Fibroblast of skin of abdomen (primary cell): ENCODE results near the gene FLT3.
"Not testable (repeated sequence)": the region's sequence is repeated elsewhere in the genome, so short reads cannot be mapped to it uniquely, and the experiment has no call there.

Experiments used
- DNase-seq: peaks from one replicate; pipeline ENCODE4 v3.0.0-alpha.2; 2013

Gene FLT3

DNA sequence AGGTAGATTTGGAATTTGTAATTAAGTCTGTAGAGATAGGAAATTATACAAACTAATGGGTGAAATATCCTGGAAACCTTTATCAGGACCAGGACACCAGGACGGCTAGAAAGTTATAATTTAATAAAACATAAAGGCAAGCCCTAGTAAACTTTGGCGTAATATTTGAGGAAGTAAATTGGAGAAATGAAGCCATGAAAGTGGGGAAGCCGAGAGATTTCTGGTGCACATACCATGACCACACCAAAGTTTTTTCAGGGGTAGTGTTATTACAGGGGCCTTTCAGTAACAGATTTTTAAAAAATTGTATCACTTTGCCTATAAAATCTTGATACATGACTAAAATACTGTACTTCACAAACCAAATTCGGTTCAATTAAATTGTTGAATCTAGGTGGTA is 57.2 kb downstream of the FLT3 start:
- DNase-seq, result no peak

DNA sequence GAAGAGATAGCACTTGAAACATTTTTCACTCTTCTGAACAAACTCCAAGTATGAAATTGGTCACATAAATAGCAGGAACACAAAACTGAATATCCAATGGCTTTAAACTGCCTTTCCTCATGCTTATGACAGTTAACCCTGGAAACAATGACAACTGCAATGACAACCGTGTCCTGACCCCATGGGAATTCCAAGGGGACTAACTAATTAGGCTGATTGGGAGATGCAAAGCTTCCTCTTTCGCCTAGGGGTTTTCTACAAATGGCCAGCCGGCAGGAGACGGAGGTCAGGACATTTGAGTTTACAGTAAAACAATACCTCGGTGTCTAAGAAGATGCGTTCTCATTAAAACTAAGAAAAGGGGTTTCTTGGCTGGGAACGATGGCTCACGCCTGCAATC is 58.9 kb downstream of the FLT3 start:
- DNase-seq, result no peak

DNA sequence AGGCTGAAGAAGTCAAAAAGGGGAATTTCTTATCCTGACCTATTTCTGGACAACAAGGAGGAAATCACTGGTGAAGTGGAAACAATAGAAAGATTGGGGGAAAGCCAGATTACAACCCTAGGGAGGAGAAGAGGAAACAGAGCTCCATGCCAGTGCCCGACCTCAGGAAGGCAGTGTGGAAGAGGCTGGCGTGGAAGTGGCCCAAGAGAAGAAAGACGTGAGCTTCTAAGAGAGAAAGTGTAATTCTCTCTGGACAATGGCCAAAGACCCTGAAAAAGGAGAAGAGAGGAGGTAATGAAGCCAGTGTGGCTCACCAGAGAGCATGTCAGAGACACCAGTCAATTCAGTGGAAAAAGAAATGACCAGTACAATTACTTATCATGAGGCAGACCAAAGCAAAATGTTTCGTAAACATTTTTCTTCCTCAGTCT is 59.3 kb downstream of the FLT3 start:
- no peak for DNase-seq

DNA sequence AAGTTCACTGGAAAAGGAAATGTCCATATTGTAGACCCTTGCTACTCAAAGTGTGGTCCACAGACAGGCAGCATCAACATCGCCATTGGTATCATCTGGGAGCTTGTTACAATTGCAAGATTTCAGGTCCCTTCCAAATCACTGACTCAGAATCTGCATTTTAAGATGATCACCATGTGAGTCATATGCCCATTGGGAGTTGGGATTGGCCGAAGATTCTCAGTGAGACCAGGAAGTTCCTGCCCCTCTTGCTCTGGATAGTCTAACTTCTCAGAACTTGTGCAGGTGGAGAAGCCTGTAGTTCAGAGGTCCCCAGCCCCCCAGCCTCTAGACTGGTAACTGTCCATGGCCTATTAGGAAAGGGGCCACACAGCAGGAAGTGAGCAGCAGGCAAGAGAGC is 63.0 kb downstream of the FLT3 start:
- DNase-seq, result no peak

DNA sequence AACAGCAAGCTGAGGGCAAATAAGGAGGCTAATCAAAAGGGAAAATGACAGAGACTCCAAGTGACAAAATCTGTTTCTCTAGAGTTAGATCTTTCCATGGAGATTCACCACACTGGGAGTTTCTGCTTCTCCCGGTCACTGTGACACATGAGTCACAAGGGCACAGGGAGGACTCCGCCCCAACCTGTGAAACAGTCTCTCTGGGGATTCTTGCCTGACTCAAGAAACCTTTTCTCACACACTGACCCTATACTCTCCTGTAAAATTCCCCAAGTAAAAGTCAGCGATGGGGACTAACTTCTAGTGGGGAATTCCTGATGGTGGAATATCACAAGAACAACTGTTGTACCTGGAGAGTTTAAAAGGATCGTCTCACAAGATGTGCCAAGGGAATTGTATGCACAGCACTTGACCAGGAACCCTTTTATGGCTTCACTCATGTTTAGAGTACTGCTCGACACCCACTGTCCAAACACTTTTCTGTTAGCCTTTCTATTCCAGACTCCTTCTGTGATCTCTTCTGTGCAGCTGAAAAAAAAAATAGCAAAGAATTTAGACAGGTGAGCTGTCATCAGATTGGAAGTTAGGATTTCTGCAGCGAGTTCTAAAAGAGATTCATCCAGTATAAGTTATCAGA is 65.1 kb downstream of the FLT3 start:
- no peak for DNase-seq

DNA sequence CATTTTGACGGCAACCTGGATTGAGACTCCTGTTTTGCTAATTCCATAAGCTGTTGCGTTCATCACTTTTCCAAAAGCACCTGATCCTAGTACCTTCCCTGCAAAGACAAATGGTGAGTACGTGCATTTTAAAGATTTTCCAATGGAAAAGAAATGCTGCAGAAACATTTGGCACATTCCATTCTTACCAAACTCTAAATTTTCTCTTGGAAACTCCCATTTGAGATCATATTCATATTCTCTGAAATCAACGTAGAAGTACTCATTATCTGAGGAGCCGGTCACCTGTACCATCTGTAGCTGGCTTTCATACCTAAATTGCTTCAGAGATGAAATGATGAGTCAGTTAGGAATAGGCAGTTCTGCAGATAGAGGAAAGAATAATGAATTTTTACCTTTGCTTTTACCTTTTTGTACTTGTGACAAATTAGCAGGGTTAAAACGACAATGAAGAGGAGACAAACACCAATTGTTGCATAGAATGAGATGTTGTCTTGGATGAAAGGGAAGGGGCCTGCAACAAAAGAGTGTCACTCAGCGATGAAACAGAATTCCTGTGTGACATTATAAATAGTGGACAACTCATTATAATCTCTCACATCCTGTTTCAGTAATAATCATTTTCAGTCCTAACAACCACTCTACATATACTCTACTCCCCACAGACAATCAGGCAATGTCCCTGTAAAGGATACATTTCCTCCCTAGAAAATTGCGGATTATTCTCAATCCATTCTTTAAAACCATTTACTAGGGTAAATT is 66.3 kb downstream of the FLT3 start:
- no peak for DNase-seq

DNA sequence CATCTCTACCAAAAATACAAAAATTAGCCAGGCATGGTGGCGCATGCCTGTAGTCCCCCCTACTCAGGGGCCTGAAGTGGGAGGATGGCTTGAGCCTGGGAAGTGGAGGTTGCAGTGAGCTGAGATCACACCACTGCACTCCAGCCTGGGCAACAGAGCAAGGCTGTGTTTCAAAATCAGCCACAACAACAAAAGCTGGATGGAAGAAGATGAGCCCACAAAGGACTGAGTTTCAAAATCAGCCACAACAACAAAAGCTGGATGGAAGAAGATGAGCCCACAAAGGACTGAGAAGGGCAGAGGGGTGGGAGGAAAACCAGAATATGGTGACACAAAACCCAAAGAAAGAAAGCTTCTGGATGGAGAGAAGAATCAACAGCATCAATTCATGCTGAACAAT is 67.9 kb downstream of the FLT3 start:
- DNase-seq, result not testable (repeated sequence)

DNA sequence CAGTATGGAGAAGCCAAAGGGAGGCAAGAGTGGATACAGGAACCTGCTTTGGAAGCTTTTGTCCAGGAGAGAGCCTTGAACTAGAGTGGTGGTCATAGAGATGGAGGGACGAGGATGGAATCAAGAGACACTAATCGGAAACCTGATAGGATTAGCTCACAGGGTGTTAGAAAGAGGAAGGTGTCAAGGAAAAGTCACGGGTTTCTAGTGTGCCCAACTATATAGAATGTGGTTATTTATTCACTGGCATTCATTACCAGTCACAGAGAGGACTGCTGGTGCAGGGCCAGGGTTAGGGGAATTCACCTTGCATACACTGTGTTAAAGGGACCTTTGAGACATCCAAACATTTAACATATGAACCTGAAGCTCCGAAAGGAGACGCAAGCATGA is 68.5 kb downstream of the FLT3 start:
- DNase-seq, result no peak

DNA sequence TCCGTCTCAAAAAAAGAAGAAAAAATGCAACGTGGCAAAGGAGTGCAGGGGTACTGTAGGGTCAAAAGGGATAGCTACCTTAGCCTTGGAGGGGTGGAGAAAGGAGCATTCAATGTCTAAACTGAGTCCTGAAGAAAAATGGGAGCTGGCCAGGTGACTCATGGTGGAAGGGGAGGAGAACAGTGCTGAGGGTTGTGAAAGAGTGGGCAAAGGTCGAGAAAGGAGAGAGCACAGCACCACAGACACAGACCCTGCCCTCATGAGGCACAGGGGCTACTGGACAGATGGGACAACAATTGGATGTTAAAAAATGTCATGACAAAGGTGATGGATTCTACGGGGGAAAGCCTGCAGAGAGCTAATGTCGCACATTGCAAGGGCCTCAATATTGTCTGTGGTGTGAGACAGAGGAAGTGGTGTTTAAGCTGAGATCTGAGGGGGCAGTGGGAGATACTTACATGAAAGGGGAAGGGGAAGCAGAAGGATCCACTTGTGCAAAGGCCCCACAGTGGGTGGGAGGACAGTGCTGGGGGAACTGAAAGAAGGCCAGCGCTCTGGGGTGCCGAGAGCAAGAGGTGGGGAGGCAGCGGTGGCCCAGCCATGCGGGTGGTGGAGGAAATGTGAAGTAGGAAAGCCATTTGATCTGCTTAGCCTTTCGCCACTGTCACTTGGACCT is 69.0 kb downstream of the FLT3 start:
- DNase-seq, result no peak

DNA sequence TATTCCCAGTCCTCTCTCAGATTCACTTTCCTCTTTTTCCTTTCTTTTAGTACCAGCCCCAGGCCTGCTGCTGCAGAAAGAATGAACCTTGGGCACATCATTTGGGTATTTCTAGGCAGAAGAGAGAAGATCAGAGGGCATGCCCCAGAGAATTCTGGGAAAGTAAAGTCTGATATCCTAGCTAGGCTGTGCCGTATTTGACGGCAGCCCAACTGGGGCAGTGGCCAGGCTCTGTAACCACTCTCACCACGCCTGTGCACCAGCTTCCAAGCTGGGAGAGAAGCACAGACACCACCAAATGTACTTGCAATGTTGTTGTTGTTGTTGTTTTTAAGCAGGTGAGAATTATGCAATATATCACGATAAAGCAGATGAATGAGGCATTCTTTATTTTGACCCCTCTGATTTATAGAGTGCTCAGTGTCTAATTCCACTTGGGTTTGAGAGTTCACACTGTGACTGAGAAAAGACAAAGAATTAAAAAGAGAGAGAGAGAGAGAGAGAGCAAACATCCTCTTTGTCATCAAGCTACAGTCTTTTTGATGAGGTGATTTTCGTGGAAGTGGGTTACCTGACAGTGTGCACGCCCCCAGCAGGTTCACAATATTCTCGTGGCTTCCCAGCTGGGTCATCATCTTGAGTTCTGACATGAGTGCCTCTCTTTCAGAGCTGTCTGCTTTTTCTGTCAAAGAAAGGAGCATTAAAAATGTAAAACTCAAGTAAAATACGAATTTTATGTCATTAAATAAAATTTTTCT is 72.6 kb downstream of the FLT3 start:
- DNase-seq, result no peak

DNA sequence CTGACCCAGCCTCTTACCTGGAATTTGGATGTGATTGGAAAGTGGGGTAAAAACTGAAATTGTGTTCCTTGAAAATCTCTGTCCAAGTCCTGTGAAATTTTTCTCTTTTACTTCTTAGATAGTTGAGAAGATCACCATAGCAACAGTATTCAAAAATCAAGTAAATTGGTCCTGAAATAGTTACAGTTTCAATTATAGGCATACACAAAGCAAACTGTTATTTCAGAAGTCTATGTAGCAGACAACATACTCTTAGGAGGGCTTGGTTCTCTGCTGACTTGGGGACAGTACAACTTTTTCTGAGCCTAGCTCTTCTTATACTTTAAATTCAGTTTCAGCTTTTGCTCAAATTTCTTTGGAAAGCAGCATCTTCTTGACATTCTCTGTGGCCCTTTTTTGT is 73.3 kb downstream of the FLT3 start:
- DNase-seq, result no peak

DNA sequence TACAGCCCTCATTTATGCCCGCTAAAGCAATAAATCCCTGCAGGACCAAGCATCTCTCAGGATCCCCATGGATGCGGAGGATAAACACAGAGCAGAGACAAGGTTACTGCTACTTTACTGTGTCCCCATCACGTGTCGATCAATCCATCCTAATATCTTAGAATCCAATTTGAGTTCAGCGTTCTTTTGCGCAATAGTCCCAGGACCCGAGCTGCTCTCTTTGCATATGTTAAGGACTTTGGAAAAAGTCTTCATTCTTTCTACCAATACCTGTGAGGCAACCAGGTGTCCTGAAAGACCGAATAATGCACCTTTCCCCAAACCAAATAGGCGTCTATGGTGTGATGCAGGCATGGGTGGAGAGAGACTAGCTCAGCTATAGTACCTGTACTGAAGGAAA is 73.9 kb downstream of the FLT3 start:
- no peak for DNase-seq

DNA sequence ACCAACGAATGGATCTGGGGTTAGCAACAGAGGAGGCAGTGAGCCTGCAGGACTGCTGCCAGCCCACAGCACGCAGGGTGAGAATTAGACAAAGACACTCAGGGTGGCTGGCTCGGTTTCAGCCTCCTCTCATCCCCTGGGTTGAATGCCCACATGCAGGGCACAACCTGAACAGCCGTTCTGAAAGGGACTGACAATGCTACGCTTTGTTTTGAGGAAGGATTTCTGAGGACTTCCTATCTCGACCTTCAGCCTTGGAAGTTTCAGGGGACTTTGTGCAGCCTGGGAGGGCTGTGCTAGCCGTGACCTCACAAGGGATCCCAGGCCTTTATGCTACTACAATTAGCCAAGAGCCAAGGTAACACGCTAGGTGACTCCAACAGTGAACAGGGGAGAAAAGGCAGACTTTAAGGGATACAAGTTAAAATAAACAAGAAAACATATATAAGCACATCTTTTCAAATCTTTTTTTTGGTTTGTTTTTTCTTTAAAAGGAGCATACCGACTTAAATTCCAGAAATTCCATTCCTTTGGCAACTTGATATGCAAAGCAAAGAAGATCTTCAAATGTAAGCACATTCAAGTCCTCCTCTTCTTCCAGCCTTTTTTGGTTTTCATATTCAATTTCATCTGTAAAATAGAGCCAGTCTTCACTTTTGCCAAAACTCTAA is 77.4 kb downstream of the FLT3 start:
- no peak for DNase-seq

DNA sequence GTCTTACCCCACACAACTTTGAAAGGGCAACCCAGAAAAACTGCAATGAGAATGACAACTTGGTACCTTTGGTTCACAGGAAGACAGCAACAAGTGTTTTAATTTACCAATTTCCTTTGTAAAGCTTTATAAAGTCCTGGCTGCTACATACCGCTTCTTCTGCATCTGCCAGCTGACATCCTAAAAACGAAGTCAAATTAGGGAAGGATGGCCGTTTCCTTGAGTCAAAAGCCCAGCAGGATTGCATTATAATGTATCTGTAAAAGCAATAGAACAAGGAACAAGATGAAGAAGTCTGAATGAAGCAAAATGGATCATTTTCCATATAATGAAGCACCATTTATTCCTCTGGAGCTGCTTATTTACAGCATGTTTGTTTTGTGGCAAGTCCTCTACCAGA is 86.1 kb downstream of the FLT3 start:
- no peak for DNase-seq

DNA sequence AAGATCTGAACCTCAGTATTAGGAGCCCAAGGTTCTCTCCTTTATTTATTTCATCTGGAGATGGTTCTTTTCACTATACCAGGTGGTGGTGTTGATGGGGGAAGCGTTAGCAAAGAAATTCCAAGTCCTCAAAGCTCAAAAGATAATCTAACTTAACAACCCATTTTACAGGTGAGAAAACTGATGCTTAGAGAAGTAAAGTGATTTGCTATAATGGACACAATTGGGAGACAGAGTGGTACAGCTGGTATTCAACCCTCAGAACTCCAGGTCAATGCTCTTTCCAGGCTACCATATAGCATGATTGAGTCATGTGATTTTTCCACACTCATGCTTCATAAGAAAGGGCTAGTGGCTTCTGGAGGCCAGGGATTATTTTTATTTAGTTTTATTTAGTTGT is 86.9 kb downstream of the FLT3 start:
- DNase-seq, result no peak

DNA sequence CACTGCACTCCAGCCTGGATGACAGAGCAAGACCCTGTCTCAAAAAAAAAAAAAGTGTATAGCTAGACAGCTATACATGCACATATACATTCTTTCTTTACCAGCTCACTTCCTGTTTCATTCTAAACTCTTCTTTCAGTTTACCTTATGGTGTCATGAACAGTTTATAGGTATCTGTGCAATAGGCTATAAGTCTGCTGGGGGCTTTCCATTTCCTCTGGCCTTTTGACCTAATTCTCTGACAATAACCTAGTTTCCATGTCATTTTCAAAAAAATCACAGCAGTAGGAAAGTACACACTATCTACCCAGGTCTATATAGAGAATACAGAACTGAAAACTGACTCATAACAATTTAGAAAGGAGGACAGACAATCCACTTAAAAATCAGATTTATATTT is 87.5 kb downstream of the FLT3 start:
- DNase-seq, result no peak

DNA sequence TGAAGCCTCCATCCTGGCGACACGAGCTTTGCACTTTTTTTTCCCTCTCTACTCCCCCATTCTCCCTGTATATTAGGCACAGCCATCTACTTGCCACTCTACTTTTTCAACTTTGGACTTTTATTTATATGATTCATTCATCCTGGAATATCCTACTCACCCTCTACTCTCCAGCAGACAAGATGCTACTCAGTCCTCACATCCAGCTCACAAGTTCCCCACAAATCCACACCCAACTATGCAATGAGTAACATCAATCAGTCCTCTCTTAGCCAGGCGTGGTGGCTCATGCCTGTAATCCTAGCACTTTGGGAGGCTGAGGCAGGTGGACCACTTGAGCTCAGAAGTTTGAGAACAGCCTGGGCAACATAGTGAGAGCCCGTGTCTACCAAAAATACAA is 88.0 kb downstream of the FLT3 start:
- no peak for DNase-seq

DNA sequence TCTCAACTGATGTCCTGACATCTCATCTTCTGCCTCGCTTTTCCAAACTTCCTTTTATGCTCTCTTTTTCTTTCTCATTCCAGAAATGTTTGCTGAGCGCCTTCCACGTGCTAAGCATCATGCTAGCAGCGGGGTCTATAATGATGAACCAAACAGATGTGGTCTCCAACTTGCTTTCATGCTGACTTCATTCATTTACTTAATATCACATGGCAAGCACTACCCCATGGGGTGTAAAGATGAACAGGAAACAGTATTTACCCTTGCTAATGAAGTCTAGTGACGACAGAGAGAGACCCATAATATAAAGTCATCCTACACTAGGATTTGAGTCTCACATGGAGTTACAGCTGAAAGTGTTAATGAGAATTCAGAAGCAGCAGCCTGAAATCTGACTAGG is 90.3 kb downstream of the FLT3 start:
- no peak for DNase-seq

DNA sequence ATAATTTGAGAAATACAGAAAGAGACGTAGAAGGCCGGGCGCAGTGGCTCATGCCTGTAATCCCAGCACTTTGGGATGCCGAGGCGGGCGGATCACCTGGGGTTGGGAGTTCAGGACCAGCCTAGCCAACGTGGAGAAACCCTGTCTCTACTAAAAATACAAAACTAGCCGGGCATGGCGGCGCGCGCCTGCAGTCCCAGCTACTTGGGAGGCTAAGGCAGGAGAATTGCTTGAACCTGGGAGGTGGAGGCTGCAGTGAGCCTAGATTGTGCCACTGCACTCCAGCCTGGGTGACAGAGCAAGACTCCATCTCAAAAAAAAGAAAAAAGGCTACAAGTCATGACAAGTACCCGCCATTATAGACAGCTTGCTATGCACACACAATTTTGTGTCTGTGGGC is 95.4 kb downstream of the FLT3 start:
- DNase-seq, result not testable (repeated sequence)

DNA sequence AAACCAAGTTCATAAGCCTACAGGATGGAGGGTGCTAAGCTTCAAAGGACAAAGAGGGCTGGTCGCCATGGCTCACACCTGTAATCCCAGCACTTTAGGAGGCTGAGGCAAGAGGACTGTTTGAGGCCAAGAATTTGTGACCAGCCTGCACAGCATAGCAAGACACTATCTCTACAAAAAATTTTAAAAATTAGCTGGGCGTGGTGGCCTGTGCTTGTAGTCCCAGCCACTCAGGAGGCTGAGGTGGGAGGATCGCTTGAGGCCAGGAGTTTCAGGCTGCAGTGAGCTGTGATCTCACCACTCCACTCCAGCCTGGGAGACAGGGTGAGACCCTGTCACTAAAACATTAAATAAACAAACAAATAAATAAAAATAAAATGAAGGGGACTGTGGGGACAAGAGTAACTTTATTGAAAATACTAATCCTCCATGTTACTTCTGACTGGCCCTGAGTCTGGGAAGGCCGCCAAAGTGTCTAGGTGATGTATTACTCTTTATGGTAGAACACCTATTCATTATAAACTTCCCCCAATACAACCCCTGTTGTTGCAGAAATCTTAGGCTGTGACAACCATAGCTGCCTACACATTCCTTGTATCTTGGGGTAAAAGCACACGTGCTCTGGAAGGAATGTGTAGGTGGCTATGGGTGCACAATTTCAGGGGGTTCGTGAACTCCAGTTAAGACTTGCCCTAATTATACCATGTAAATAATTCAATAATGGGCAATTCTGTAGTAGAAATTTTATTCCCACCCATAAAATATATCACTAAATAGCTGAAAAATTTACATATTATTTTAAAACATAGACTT is 97.3 kb downstream of the FLT3 start:
- DNase-seq, result no peak

DNA sequence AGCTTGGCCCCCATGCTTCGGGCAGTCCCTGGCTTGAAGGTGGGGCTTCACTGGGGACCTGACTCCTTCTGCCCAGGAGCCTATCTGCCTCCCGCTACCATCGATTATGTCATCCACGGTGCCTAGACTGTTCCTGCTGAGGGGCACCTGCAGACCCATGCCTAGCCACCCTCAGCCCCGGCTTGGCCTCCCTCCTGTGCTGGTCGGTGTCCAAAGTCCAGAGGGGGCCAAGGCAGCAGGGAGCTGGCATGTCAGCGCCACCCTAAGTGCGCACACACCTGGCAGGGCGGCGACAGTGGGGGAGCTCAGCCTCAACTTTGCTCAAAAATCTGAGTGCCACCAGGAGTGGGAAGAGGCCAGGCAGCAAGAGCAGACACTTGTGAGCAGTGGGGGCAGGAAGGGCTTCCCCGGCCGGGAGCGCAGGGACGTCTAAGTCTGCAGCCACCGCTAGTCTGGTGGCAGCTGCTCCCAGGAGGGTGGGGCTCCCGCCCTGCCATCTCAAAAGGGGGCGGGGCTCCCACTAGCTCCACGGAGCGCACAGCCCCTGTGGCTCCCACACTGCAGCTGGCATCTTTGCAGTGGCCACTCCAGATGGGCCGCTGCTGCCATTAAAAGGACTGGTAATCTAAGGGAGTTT is 98.4 kb downstream of the FLT3 start:
- DNase-seq, result no peak
